ENCODE measurements around the gene DHRS3. TPM values are rescaled to one million over a fixed set of nuclear protein-coding genes. Genes with fewer than 3 reads are reported as not detected.
A peak's percentile ranks its signal among the peaks of the same experiment; 100 is the strongest.

Gene DHRS3
- total RNA-seq, 1 experiment from 2014 or later: 43.1 TPM

- DNase-seq (ENCODE audit: low spot score): no peak
Measured at GRCh38 chr1:12617511-12617900, 504 bp downstream of the DHRS3 start.

DNA sequence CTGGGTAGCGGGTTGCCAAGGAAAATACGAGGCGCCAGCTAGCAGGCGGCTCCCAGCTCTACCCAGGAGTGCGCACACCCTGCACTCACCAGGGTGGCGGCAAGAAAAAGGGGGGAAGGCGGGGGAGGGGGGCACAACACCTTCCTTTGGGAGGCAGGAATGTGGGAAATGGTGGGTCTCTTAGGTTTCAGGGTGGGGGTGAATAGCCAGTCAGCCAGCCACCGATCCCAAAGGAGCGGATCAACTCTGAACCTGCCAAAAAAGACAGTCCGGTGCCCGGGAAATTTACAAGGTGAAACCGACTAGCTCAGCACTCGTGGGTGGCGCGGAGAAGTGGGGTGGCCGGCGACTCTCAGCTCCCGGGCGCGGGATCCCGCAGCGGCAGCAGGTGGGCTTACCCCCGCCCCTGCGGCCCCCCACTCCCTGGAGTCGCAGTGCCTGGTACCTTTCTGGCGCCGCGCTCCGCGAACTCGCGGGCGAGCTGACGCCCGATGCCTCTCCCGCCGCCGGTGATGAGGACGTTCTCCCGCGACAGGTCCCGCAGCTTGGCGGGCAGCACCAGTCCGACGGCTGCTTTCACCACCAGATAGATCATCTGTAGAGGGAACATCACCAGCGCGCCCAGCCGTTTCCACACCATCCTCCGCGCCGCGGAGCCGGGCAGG lies 1.2 kb downstream of the DHRS3 start:
- no peak for DNase-seq (ENCODE audit: low spot score)

DNA sequence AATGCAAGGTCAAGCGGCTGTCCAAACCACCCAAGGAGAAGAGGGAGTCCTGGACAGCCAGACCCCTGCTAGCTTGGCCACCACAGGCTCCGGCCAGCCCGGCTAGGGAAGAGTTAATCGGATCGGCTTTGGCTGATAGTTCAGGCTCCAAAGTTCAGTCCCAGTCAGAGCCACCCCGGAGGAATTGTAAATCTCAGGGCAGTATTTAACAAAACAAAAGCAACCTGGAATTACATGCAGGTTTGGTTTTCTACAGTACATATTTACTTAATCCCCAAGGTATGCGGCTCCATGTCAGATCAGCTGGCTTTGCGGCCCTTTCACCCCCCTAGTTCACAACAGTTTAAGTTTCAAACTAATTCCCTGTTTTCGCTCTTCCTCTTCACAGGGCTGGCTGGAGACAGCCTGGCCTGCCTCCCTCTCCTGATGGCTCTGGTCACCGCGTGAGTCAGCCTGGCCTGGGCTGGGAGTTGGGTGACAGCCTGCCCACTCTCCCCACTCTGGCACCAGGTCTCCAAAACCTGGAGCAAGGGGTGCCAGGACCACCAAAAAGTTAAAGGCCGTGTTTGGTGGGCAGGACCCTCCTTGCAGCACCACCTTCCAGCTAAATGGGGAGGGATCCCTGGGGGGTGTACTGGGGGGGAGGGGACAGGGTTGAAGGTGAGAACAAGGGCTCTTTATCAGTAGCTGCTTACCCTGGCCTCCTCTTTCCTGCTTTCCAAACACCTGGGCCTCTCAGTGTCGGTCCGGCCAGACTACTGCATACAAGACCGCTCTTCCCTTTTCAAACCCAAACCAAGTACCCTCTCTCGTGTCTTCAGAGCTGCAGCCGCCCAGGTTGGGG lies 1.9 kb downstream of the DHRS3 start:
- DNase-seq (ENCODE audit: low spot score): peak; percentile 72

DNA sequence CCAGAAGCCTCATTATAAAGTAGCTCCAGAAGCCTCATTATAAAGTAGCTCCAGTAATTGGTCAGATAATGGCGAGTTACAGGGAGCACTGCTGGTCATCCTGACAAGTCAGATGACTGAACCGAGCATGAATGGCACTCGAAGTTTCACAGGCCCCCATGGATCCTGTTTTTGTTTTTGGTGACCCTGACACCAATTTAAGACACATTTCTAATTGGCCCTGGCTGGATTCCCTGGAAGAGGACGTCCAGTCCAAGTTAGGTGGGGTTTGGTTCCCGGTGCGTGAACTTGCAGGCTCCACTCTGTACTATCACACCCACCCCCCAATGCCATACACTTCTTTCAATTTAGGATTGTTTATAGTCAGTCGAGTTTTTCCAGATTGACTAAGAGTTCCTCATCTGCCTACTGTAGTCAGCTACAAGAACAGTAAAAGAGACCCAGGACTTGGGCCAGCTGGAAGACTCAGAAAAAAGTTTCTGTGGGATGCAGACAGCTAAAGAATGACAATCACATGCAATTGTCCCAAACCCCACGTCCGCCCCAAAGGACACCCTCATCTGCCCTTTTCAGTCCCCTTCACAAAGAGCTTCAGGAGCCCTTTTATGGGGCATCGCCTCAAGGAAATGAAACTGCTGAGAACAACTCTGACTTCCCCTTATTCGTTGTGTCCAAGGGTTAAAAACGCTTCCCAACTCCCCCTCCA lies 2.7 kb downstream of the DHRS3 start:
- no peak for DNase-seq (ENCODE audit: low spot score)

- no peak for DNase-seq (ENCODE audit: low spot score)
Measured at GRCh38 chr1:12614402-12615158, 3.4 kb downstream of the DHRS3 start.

GRCh38 chr1:12613180-12613579 lies 4.8 kb downstream of the DHRS3 start:
- DNase-seq (ENCODE audit: low spot score): no peak

GRCh38 chr1:12610941-12611340 lies 7.1 kb downstream of the DHRS3 start:
- no peak for DNase-seq (ENCODE audit: low spot score)

- DNase-seq (ENCODE audit: low spot score): no peak
Measured at GRCh38 chr1:12610305-12610935, 7.6 kb downstream of the DHRS3 start.

GRCh38 chr1:12609469-12610003 lies 8.5 kb downstream of the DHRS3 start:
- DNase-seq (ENCODE audit: low spot score): no peak

DNA sequence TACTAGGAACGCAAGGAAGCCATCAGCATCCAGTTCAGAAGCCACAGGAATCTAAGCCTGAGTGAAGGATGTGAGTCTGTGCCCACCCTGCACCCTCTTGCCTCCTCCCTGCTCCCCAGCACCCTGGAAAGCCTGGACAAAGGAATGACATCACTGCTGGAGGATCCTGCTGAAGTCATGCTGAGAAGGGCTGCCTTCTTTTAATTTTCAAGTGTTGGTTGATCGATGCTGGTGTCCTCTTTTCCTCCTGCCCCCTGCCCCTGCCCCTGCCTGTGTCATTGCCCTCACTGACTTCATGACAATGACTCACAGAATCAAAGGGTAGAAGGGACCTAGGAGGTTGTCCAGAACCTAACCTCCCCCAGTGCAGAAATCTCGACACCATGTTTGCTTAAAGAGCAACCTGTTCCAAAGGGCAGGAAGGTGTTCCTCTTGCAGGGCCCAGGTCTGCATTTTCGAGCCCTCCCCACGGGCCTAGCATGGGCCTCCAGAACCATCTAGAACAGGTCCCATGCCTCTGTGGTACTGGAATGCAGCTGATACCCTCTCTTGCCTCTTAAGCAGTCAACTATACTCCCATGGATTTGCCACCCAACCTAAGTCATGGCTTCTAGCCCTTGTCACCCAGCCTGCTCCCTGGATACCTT lies 9.6 kb downstream of the DHRS3 start:
- DNase-seq (ENCODE audit: low spot score): no peak

DNA sequence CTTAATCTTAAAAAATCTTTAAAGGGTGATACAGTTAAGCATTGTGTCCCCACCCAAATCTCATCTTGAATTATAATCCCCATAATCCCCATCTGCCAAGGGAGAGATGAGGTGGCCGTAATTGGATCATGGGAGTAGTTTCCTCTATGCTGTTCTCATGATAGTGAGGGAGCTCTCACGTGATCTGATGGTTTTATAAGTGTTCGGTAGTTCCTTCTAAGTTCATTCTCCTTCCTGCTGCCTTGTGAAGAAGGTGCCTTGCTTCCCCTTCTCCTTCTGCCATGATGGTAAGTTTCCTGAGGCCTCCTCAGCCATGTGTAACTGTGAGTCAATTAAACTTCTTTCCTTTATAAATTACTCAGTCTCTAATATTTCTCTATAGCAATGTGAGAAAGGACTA lies 10.7 kb downstream of the DHRS3 start:
- no peak for DNase-seq (ENCODE audit: low spot score)

DNA sequence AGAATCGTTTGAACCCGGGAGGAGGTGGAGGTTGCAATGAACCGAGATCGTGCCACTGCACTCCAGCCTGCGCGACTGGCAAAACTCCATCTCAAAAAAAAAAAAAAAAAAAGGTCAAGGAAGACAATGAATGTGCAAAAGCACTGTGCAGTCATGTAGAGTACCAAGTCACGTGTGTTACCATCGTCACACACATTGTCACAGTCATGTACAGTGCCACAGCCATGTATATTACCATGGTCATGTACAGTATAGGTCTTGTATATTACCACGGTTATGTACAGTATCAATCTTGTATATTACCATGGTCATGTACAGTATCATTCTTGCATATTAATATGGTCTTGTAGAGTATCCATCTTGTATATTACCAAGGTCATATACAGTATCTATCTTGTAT lies 13.0 kb downstream of the DHRS3 start:
- no peak for DNase-seq (ENCODE audit: low spot score)

GRCh38 chr1:12604114-12604874 lies 13.7 kb downstream of the DHRS3 start:
- peak; percentile 99 for DNase-seq (ENCODE audit: low spot score)

DNA sequence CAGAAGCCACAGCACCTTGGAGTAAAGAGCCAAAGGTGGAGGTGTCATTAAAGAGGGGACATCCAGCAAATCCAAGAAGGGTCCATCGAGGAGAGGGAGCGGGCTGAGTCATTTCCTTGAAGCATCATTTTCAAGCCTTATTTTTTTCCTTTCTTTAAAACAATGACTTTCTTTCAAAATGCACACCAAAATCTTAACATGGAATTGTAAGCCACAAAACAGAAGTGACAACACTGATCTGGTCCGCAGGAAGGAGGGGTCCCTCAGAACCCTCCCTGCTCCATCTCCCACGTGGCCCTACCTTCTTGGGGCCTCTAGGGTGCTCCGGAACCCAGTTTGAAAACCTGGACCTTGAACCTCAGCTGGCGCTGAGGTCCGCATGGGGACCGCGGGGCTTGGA lies 14.8 kb downstream of the DHRS3 start:
- no peak for DNase-seq (ENCODE audit: low spot score)

GRCh38 chr1:12602659-12603024 lies 15.4 kb downstream of the DHRS3 start:
- no peak for DNase-seq (ENCODE audit: low spot score)

DNA sequence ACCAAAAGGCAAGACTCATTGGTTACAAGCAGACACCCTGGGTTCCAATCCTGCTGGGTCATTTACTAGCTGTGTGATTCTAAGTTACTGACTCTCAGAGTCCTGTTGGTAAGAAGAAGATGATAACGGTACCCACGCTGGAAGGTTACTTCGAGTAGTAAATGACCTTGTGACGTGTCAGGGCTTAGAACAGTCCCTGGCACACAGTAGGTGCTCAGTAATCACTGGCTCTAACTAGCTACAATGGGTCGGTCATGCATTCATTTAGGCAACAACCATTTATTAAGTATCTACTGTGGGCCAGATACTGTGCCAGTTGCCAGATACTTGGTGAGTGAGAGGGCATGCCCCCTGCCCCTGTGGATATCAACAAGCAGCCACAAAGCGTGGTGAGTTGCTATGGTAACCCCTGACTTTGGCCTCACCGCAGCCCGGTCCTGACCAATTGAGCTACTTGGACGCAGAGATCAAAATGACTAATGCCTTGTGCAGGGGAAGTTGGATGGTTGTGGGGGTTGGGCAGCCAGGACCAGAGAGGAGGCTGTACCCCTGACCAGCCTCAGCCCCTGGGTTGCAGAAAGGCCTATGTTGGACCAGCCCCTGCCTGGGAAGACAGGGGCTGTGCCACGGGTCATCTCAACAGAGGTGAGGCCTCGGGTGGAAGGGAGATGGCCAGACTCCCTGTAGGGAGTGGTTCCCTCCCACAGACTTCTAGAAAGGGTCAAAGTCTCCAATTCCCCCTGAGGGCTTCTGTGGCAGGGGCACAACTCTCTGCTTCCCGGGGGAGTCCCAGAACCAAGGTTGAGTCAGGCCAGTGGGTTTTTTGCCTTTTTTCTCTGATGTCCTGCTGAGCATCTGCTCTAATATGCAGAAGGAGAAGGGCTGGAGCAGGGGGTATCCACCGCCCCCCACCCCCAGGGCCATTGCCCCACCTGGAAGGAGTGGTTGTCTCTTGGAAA lies 16.0 kb downstream of the DHRS3 start:
- DNase-seq (ENCODE audit: low spot score): peak; percentile 74

- peak; percentile 68 for DNase-seq (ENCODE audit: low spot score)
Measured at GRCh38 chr1:12600880-12601633, 17.0 kb downstream of the DHRS3 start.

DNA sequence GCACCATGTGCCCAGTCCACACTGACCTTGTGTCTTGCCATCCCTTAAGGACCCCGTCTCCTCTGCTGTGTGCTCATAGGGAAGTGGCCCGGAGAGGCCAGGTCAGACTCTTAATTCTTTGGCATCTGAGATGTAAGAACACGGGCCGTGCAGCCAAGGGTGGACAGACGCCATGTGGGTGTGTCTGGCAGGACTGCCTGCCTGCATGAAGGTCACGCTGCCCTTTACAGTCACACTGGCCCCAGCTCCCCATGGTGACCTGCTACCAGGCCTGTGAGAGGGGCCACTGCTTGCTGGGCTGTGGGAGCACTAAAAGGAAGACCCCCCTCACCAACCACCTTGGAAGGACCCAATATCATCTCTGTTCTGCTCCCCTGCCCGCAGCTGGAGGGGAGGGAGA lies 17.7 kb downstream of the DHRS3 start:
- no peak for DNase-seq (ENCODE audit: low spot score)
